Endothelial cell of umbilical vein (primary cell): ENCODE results near the gene ZNF407. TPM values are rescaled to one million over a fixed set of nuclear protein-coding genes. Genes with fewer than 3 reads are reported as not detected.

ENCODE experiments used
- BruUV-seq: library from RNA; stranded (reverse); fragments of 400-500 nt; replicated peaks from 2 replicates; lab custom pipeline; 2021; lab: Mats Ljungman, UMichigan
- CTCF ChIA-PET: fragments of 300-600, 350-600 bp; sonication (Branson Sonifier 250); formaldehyde crosslinking; loops from one replicate; lab custom pipeline; 2021; ENCODE audit warnings: antibody characterized with exemption, inconsistent platforms; lab: Charles Lee
- POLR2A ChIA-PET: fragments of 300-600, 350-600 bp; sonication (Branson Sonifier 250); formaldehyde crosslinking; loops from one replicate; lab custom pipeline; 2021; ENCODE audit warnings: antibody characterized with exemption, inconsistent platforms; lab: Charles Lee
- DNase-seq: peaks from one replicate; pipeline ENCODE4 v3.0.0-alpha.2; 2011; ENCODE audit warnings: low read depth, low spot score
- FAIRE-seq: peaks from 2 replicates; lab custom pipeline; 2011; peaks lifted over from hg19 to GRCh38; lab: Jason Lieb, UNC
- H2AFZ ChIP-seq: 2 replicates; pipeline ENCODE4 v1.6.0; 2012; ENCODE audit warnings: low read depth, low read length, control low read depth, inconsistent platforms
- H3K27ac ChIP-seq: 2 replicates; pipeline ENCODE4 v1.5.1; 2011; ENCODE audit warnings: low read depth, mild to moderate bottlenecking, control low read depth, low read length, moderate library complexity; ENCODE audit not compliant: insufficient read depth
- H3K27me3 ChIP-seq, 2 experiments: 2 replicates each; pipeline versions ENCODE4 v1.6.0 to v1.6.1; 2011; ENCODE audit warnings: low read length in 2 of 2, mixed read lengths in 1 of 2; ENCODE audit not compliant: control insufficient read depth in 2 of 2, insufficient read depth in 2 of 2
- H3K36me3 ChIP-seq, 2 experiments: 2 replicates in 1 of 2; 3 replicates in 1 of 2; pipeline ENCODE4 v1.5.1; 2011; ENCODE audit warnings: low read length in 2 of 2, mild to moderate bottlenecking in 1 of 2, moderate library complexity in 1 of 2; ENCODE audit not compliant: control insufficient read depth in 2 of 2, insufficient read depth in 2 of 2; ENCODE audit errors: extremely low read depth in 1 of 2
- H3K4me1 ChIP-seq: 3 replicates; pipeline ENCODE4 v1.5.1; 2011; ENCODE audit warnings: mild to moderate bottlenecking, low read length; ENCODE audit not compliant: control insufficient read depth, insufficient read depth; ENCODE audit errors: extremely low read depth
- H3K4me2 ChIP-seq: 2 replicates; pipeline ENCODE4 v1.6.1; 2011; ENCODE audit warnings: low read length, control low read depth, mixed read lengths; ENCODE audit not compliant: insufficient read depth
- H3K4me3 ChIP-seq, 3 experiments: fragments of 200-600 bp in 1 of 3; sonication (generic), shearing (Covaris generic) in 1 of 3; replicated peaks in 1 of 3; 2 replicates each; pipeline ENCODE4 v1.5.1; 2011 to 2016; ENCODE audit warnings: control low read depth in 3 of 3, low read length in 3 of 3, mild to moderate bottlenecking in 2 of 3, inconsistent platforms in 1 of 3, low read depth in 1 of 3, moderate library complexity in 1 of 3; ENCODE audit not compliant: insufficient read depth in 1 of 3
- H3K79me2 ChIP-seq: 2 replicates; pipeline ENCODE4 v1.6.0; 2012; ENCODE audit warnings: low read length, inconsistent platforms; ENCODE audit not compliant: control insufficient read depth, insufficient read depth
- H3K9ac ChIP-seq: replicated peaks from 2 replicates; pipeline ENCODE3; 2011; ENCODE audit warnings: low read length, control low read depth; ENCODE audit not compliant: insufficient read depth; ENCODE audit errors: extremely low read depth
- H3K9me1 ChIP-seq: replicated peaks from 3 replicates; pipeline ENCODE4 v1.6.0; 2011; ENCODE audit warnings: mild to moderate bottlenecking, low read length; ENCODE audit not compliant: control insufficient read depth, insufficient read depth; ENCODE audit errors: extremely low read depth
- H3K9me3 ChIP-seq: replicated peaks from 2 replicates; pipeline ENCODE4 v1.5.1; 2012; ENCODE audit warnings: low read length, inconsistent platforms; ENCODE audit not compliant: control insufficient read depth, insufficient read depth
- H4K20me1 ChIP-seq: replicated peaks from 2 replicates; pipeline ENCODE3; 2011; ENCODE audit warnings: mild to moderate bottlenecking, low read length; ENCODE audit not compliant: control insufficient read depth, insufficient read depth; ENCODE audit errors: extremely low read depth
- CTCF ChIP-seq, 2 donors: IDR thresholded peaks; 1 replicate in 1 of 2; 2 replicates in 1 of 2; pipeline ENCODE4 v1.5.1; 2011; ENCODE audit warnings: low read length in 2 of 2, mild to moderate bottlenecking in 2 of 2, moderate library complexity in 2 of 2, control low read depth in 1 of 2, inconsistent platforms in 1 of 2, low read depth in 1 of 2; ENCODE audit not compliant: insufficient read depth in 1 of 2; ENCODE audit errors: extremely low read depth in 1 of 2
- FOS ChIP-seq: IDR thresholded peaks from 2 replicates; pipeline ENCODE4 v1.6.1; 2011; ENCODE audit warnings: mild to moderate bottlenecking, low read length, moderate library complexity, borderline replicate concordance; ENCODE audit not compliant: insufficient read depth
- GATA2 ChIP-seq: IDR thresholded peaks from 2 replicates; pipeline ENCODE4 v1.7.0; 2011; ENCODE audit warnings: low read depth, mild to moderate bottlenecking, moderate library complexity, mixed read lengths, low read length; ENCODE audit not compliant: insufficient read length, insufficient read depth
- JUN ChIP-seq: IDR thresholded peaks from 2 replicates; pipeline ENCODE4 v1.6.1; 2011; ENCODE audit warnings: borderline replicate concordance, low read depth; ENCODE audit not compliant: insufficient read length, insufficient read depth
- MAX ChIP-seq: IDR thresholded peaks from 2 replicates; pipeline ENCODE4 v1.6.1; 2011; ENCODE audit not compliant: insufficient read depth, insufficient read length
- POLR2A ChIP-seq: IDR thresholded peaks from 2 replicates; pipeline ENCODE4 v1.6.1; 2012; ENCODE audit warnings: low read depth, mild to moderate bottlenecking, control low read depth, low read length
- POLR2AphosphoS5 ChIP-seq: IDR thresholded peaks from 2 replicates; pipeline ENCODE4 v1.6.1; 2012; ENCODE audit warnings: low read depth, mild to moderate bottlenecking, control low read depth, low read length, moderate library complexity; ENCODE audit not compliant: insufficient read depth
- dilution Hi-C: fragments of 300-500 bp; cut with MboI; formaldehyde crosslinking; loops from one replicate; pipeline ENCODE4 v1.15.0; 2019; ENCODE audit warnings: low sequenced_read_pairs; ENCODE audit not compliant: extremely low pct_ligation_motif_present
- intact Hi-C: fragments of 100-400 bp; cut with micrococcal nuclease; formaldehyde crosslinking; loops from one replicate; pipeline ENCODE4 v1.10.0; 2022
- polyA plus RNA-seq, 4 experiments: library from polyadenylated mRNA; depleted of rRNA in 3 of 4; stranded (reverse) in 3 of 4; unstranded in 1 of 4; fragments of >200 nt; gene quantifications; 2 replicates each; pipeline versions ENCODE4 v1.2.1 to v1.2.3, GENCODE V29; 2011 to 2012; ENCODE audit warnings: missing spikeins in 1 of 4
- total RNA-seq: library from RNA; stranded (reverse); gene quantifications from 2 replicates; pipeline ENCODE4 v1.2.3, GENCODE V29; 2021

ZNF407 gene
- total and polyA plus RNA-seq, 2 donors (not counting 3 experiments of a cell fraction or from before 2014, with no cell fraction given) = 3.8 to 20.1 TPM

- H3K9ac ChIP-seq = no peak overlapping the region
- POLR2A ChIA-PET = no interaction called here
- no peak for TF ChIP-seq POLR2A
- TF ChIP-seq MAX = no peak
- TF ChIP-seq POLR2AphosphoS5 = no peak
- TF ChIP-seq GATA2 = no peak
- no peak for TF ChIP-seq FOS
- no peak for TF ChIP-seq JUN
- no peak for TF ChIP-seq CTCF (IDR thresholded peaks at IDR 0.05; ENCODE audit: extremely low read depth in 1 of 2, insufficient read depth in 1 of 2, low read depth in 1 of 2, low read length in 2 of 2)
- H3K4me1 ChIP-seq = peaks cover 6% of the 10 kb centered on the region
- no peaks in the 10 kb centered on the region for H3K9me3 ChIP-seq
- DNase-seq (no peak), FAIRE-seq (no peak)
- H3K79me2 ChIP-seq = no peaks in the 10 kb centered on the region
- H3K4me2 ChIP-seq = no peak overlapping the region
- H3K36me3 ChIP-seq = no peaks in the 10 kb centered on the region
- no TSS peak for BruUV-seq
- H3K4me3 ChIP-seq = no peak overlapping the region
- no peak overlapping the region for H3K27ac ChIP-seq
- no peak overlapping the region for H2AFZ ChIP-seq
- no peaks in the 10 kb centered on the region for H4K20me1 ChIP-seq
- CTCF ChIA-PET = no interaction called here
- intact Hi-C loops = loop anchor here (10.0 kb wide), 1 partner anchor 425 kb away; no protein-coding TSS in a partner anchor
- no peaks in the 10 kb centered on the region for H3K27me3 ChIP-seq
- H3K9me1 ChIP-seq = no peaks in the 10 kb centered on the region
- dilution Hi-C loops = no loop called here
These were observed 451.8 kb downstream of the ZNF407 start for GRCh38 chr18:75049455-75049789.
